ENCODE data around the gene MAGEB6.

MAGEB6 gene

GRCh38 chrX:26219351-26219750 lies 27.1 kb downstream of the MAGEB6 start:
- no peak for DNase-seq (ENCODE audit: extremely low read depth, low read depth)

GRCh38 chrX:26234177-26234576 lies 41.9 kb downstream of the MAGEB6 start:
- no peak for DNase-seq (ENCODE audit: extremely low read depth, low read depth)
- no peak for TF ChIP-seq CTCF (IDR thresholded peaks at IDR 0.05; ENCODE audit: low read depth, low read length)

More at GRCh38 chrX:26219351-26219750, 27.1 kb downstream of the MAGEB6 start:
- TF ChIP-seq CTCF (IDR thresholded peaks at IDR 0.05; ENCODE audit: low read depth, low read length), result no peak

Measured in AG09319 (cell line).